Ishikawa (cell line): ENCODE results near the gene GDPD1.

ENCODE experiments used
- CEBPB ChIP-seq: IDR thresholded peaks from 2 replicates; pipeline ENCODE4 v1.6.1; 2012
- CREB1 ChIP-seq: IDR thresholded peaks from 2 replicates; pipeline ENCODE4 v1.6.1; 2012; ENCODE audit warnings: low read depth
- EGR1 ChIP-seq: IDR thresholded peaks from 2 replicates; pipeline ENCODE4 v1.6.1; 2012
- EP300 ChIP-seq: IDR thresholded peaks from 2 replicates; pipeline ENCODE4 v1.6.1; 2012; ENCODE audit warnings: borderline replicate concordance
- FOXM1 ChIP-seq: IDR thresholded peaks from 2 replicates; pipeline ENCODE4 v1.6.1; 2012; ENCODE audit warnings: low read depth, borderline replicate concordance
- MAX ChIP-seq: IDR thresholded peaks from 2 replicates; pipeline ENCODE4 v1.6.1; 2012
- NFIC ChIP-seq: IDR thresholded peaks from 2 replicates; pipeline ENCODE4 v1.6.1; 2012
- RAD21 ChIP-seq: IDR thresholded peaks from 2 replicates; pipeline ENCODE4 v1.6.1; 2012; ENCODE audit warnings: low read depth
- REST ChIP-seq: IDR thresholded peaks from 2 replicates; pipeline ENCODE4 v1.6.1; 2012; ENCODE audit warnings: low read depth, mild to moderate bottlenecking
- TAF1 ChIP-seq: IDR thresholded peaks from 2 replicates; pipeline ENCODE4 v1.6.1; 2012; ENCODE audit warnings: low read depth, mild to moderate bottlenecking
- TCF12 ChIP-seq: IDR thresholded peaks from 2 replicates; pipeline ENCODE4 v1.6.1; 2012; ENCODE audit warnings: low read depth
- TEAD4 ChIP-seq: IDR thresholded peaks from 2 replicates; pipeline ENCODE4 v1.6.1; 2012
- YY1 ChIP-seq: IDR thresholded peaks from 2 replicates; pipeline ENCODE4 v1.6.1; 2012; ENCODE audit warnings: low read depth
- ZBTB7A ChIP-seq: IDR thresholded peaks from 2 replicates; pipeline ENCODE4 v1.6.1; 2012; ENCODE audit warnings: low read depth
- TF ChIP-seq, protein P1 (sequence below): IDR thresholded peaks from 2 replicates; pipeline ENCODE4 v1.6.1; 2012

GDPD1 gene

DNA sequence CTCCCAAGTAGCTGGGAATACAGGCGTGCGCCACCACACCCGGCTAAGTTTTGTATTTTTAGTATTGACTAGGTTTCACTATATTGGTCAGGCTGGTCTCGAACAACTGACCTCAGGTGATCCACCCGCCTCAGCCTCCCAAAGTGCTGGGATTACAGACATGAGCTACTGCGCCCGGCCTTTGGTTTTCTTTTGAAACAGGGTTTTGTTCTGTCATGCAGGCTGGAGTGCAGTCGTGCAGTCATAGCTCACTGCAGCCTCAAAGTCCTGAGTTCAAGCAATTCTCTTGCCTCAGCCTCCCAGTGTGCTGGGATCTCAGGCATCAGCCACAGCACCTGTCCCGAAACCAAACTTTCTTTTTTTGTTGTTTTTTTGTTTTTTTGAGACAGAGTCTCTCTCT is 39.7 kb upstream of the GDPD1 start:
- TF ChIP-seq REST (no peak), TAF1 (no peak), YY1 (no peak), EGR1 (no peak), CEBPB (no peak), MAX (no peak), RAD21 (no peak), FOXM1 (no peak), NFIC (no peak), TEAD4 (no peak), ZBTB7A (no peak), CREB1 (no peak), EP300 (no peak), TCF12 (no peak)
- TF ChIP-seq, protein P1, sequence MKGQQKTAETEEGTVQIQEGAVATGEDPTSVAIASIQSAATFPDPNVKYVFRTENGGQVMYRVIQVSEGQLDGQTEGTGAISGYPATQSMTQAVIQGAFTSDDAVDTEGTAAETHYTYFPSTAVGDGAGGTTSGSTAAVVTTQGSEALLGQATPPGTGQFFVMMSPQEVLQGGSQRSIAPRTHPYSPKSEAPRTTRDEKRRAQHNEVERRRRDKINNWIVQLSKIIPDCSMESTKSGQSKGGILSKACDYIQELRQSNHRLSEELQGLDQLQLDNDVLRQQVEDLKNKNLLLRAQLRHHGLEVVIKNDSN = no peak

- TF ChIP-seq EP300 = no peak
- TF ChIP-seq, protein P1 = no peak
- no peak for TF ChIP-seq MAX
- TF ChIP-seq NFIC = no peak
- TF ChIP-seq EGR1 = no peak
- TF ChIP-seq TAF1 = no peak
- no peak for TF ChIP-seq CEBPB
- TF ChIP-seq YY1 = no peak
- no peak for TF ChIP-seq FOXM1
- TF ChIP-seq REST = no peak
- TF ChIP-seq RAD21 = no peak
- TF ChIP-seq TCF12 = no peak
- no peak for TF ChIP-seq ZBTB7A
- no peak for TF ChIP-seq TEAD4
- TF ChIP-seq CREB1 = no peak
Observed at GRCh38 chr17:59181481-59181880, 38.8 kb upstream of the GDPD1 start.

DNA sequence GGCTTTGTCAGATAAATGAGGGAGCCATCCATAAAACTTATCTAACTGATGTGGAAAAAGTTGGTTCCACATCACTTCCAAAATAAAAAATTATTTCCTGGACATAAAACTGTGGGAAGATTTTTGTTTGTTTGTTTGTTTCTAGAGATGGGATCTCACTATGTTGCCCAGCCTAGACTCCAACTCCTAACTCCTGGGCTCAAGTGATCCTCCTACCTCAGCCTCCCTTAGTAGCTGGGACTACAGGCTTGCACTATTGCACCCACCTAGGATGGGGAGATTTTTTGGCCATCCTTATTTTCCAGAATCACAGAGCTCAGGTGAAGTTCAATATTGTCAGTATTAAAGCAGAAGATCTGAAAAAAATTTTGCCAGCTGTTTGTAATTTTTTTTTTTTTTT is 34.3 kb upstream of the GDPD1 start:
- TF ChIP-seq YY1 = no peak
- no peak for TF ChIP-seq MAX
- TF ChIP-seq NFIC = no peak
- TF ChIP-seq EP300 = no peak
- TF ChIP-seq REST = no peak
- no peak for TF ChIP-seq CEBPB
- no peak for TF ChIP-seq ZBTB7A
- TF ChIP-seq FOXM1 = no peak
- TF ChIP-seq RAD21 = no peak
- no peak for TF ChIP-seq TAF1
- TF ChIP-seq TCF12 = no peak
- no peak for TF ChIP-seq EGR1
- TF ChIP-seq, protein P1 = no peak
- no peak for TF ChIP-seq CREB1

DNA sequence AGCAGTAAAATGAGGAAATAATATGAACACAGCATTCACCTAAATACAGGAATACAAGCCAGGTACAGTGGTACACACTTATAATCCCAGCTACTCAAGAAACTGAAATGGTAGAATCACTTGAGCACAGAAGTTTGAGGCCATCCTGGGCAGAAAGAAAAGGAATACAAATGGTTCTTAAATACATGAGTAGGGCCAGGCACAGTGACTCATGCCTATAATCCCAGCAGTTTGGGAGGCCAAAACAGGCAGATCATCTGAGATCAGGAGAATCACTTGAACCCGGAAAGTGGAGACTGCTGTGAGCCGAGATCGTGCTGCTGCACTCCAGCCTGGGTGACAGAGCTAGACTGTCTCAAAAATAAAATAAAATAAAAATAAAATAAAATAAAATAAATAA is 33.5 kb upstream of the GDPD1 start:
- TF ChIP-seq REST (no peak), EGR1 (no peak), TCF12 (no peak)
